DMS79 treated with DMSO at 0.1 percent for 48 hours (cell line): Measurements from ENCODE around the gene RPL39.
"Not testable (repeated sequence)": the region's sequence is repeated elsewhere in the genome, so short reads cannot be mapped to it uniquely, and the experiment has no call there.

Source experiments
- DNase-seq: peaks from one replicate; lab custom pipeline; 2025; lab: John Stamatoyannopoulos, UW

Gene RPL39

GRCh38 chrX:119763181-119763580, 28.2 kb downstream of the RPL39 start:
- no peak for DNase-seq

- DNase-seq: no peak
Measured at GRCh38 chrX:119762718-119763117, 28.7 kb downstream of the RPL39 start.

GRCh38 chrX:119760026-119760877, 31.2 kb downstream of the RPL39 start:
- no peak for DNase-seq

- DNase-seq: no peak
Measured at GRCh38 chrX:119759248-119759766, 32.1 kb downstream of the RPL39 start.

GRCh38 chrX:119758731-119759247, 32.6 kb downstream of the RPL39 start:
- no peak for DNase-seq

- DNase-seq: peak; percentile 7
Measured at GRCh38 chrX:119757979-119758730, 33.3 kb downstream of the RPL39 start, which contains the start of gene SOWAHD. Gene SOWAHD, plus strand, starts transcription at chrX:119758588. Its CDS starts 80 bp downstream, at chrX:119758668.

GRCh38 chrX:119757646-119757978, 33.8 kb downstream of the RPL39 start:
- DNase-seq: no peak

- no peak for DNase-seq
Measured at GRCh38 chrX:119756926-119757635, 34.3 kb downstream of the RPL39 start.

GRCh38 chrX:119755981-119756533, 35.4 kb downstream of the RPL39 start:
- no peak for DNase-seq

- peak; percentile 2 for DNase-seq
Measured at GRCh38 chrX:119753639-119754257, 37.7 kb downstream of the RPL39 start.

GRCh38 chrX:119753001-119753400, 38.4 kb downstream of the RPL39 start:
- DNase-seq: no peak

GRCh38 chrX:119750751-119751150, 40.7 kb downstream of the RPL39 start:
- not testable (repeated sequence) for DNase-seq

GRCh38 chrX:119750131-119750530, 41.3 kb downstream of the RPL39 start:
- not testable (repeated sequence) for DNase-seq

GRCh38 chrX:119745283-119745848, 46.1 kb downstream of the RPL39 start:
- DNase-seq: no peak

- DNase-seq: no peak
Measured at GRCh38 chrX:119738742-119739141, 52.7 kb downstream of the RPL39 start.
